KMS-11 (cell line): ENCODE measurements around the gene TFB2M.

Experiments used
- H2AFZ ChIP-seq: fragments of 200-600 bp; sonication (generic); 2 replicates; pipeline ENCODE4 v1.6.1; 2016; ENCODE audit warnings: antibody characterized with exemption, mixed run types, low read depth
- H3K27ac ChIP-seq: fragments of 200-600 bp; sonication (generic); 2 replicates; pipeline ENCODE4 v1.6.1; 2016; ENCODE audit warnings: mild to moderate bottlenecking, mixed run types
- H3K27me3 ChIP-seq: fragments of 200-600 bp; sonication (generic); 2 replicates; pipeline ENCODE4 v1.6.1; 2017; ENCODE audit warnings: mild to moderate bottlenecking, low read depth, mixed run types, moderate library complexity; ENCODE audit not compliant: insufficient read depth
- H3K36me3 ChIP-seq: fragments of 200-600 bp; sonication (generic); 2 replicates; pipeline ENCODE4 v1.6.1; 2017; ENCODE audit warnings: mild to moderate bottlenecking, mixed run types; ENCODE audit not compliant: insufficient read depth
- H3K4me1 ChIP-seq: fragments of 200-600 bp; sonication (generic); 2 replicates; pipeline ENCODE4 v1.6.1; 2016; ENCODE audit warnings: mild to moderate bottlenecking, low read depth, mixed run types; ENCODE audit not compliant: poor library complexity, severe bottlenecking
- H3K4me2 ChIP-seq: fragments of 200-600 bp; sonication (generic); 2 replicates; pipeline ENCODE4 v1.7.0; 2016; ENCODE audit warnings: mild to moderate bottlenecking, mixed run types
- H3K4me3 ChIP-seq: fragments of 200-600 bp; sonication (generic); IDR thresholded peaks from 2 replicates; pipeline ENCODE4 v1.6.1; 2017; ENCODE audit warnings: low read depth, low read length, mixed read lengths; ENCODE audit not compliant: insufficient read depth
- H3K79me2 ChIP-seq: fragments of 200-600 bp; sonication (generic); 2 replicates; pipeline ENCODE4 v1.6.1; 2016; ENCODE audit warnings: low read depth, mixed run types; ENCODE audit not compliant: insufficient read depth
- H3K9ac ChIP-seq: fragments of 200-600 bp; sonication (generic); 2 replicates; pipeline ENCODE4 v1.6.1; 2016; ENCODE audit warnings: mild to moderate bottlenecking, mixed run types
- H4K20me1 ChIP-seq: fragments of 200-600 bp; sonication (generic); 2 replicates; pipeline ENCODE4 v1.6.1; 2016; ENCODE audit warnings: mild to moderate bottlenecking, mixed run types; ENCODE audit not compliant: insufficient read depth
- TF ChIP-seq, protein P1 (sequence below): fragments of 200-600 bp; sonication (generic); conservative IDR thresholded peaks from 2 replicates; pipeline ENCODE4 v1.6.1; 2017; ENCODE audit warnings: low read depth, mild to moderate bottlenecking, antibody characterized with exemption, low read length, moderate library complexity, mixed read lengths

TFB2M gene

DNA sequence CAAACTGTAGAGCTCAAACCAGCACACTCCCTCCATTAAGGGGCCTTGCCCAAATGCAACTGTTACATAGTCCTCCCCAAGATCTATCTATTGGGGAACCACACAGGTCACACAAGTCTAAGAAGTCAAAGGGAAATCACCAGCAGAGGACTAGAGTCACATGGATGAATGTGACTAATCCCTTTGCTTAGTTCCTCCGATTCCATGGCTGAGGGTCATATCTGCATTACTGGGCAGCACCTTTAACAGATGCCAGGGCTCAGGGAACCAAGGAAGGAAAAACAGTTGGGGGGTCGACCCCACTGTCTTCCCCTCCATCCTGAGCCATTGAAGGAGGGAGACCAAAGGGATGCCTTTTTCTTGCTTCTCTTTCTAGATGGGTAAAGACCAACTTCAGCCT lies 35.6 kb downstream of the TFB2M start:
- Histone ChIP-seq H3K27ac (no peak overlapping the region), H2AFZ (no peak overlapping the region), H4K20me1 (no peaks in the 10 kb centered on the region), H3K4me3 (no peak overlapping the region), H3K9ac (no peak overlapping the region), H3K4me1 (no peaks in the 10 kb centered on the region), H3K27me3 (no peaks in the 10 kb centered on the region), H3K79me2 (no peaks in the 10 kb centered on the region), H3K4me2 (no peak overlapping the region), H3K36me3 (no peaks in the 10 kb centered on the region)
- TF ChIP-seq, protein P1, sequence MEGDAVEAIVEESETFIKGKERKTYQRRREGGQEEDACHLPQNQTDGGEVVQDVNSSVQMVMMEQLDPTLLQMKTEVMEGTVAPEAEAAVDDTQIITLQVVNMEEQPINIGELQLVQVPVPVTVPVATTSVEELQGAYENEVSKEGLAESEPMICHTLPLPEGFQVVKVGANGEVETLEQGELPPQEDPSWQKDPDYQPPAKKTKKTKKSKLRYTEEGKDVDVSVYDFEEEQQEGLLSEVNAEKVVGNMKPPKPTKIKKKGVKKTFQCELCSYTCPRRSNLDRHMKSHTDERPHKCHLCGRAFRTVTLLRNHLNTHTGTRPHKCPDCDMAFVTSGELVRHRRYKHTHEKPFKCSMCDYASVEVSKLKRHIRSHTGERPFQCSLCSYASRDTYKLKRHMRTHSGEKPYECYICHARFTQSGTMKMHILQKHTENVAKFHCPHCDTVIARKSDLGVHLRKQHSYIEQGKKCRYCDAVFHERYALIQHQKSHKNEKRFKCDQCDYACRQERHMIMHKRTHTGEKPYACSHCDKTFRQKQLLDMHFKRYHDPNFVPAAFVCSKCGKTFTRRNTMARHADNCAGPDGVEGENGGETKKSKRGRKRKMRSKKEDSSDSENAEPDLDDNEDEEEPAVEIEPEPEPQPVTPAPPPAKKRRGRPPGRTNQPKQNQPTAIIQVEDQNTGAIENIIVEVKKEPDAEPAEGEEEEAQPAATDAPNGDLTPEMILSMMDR, result no peak

DNA sequence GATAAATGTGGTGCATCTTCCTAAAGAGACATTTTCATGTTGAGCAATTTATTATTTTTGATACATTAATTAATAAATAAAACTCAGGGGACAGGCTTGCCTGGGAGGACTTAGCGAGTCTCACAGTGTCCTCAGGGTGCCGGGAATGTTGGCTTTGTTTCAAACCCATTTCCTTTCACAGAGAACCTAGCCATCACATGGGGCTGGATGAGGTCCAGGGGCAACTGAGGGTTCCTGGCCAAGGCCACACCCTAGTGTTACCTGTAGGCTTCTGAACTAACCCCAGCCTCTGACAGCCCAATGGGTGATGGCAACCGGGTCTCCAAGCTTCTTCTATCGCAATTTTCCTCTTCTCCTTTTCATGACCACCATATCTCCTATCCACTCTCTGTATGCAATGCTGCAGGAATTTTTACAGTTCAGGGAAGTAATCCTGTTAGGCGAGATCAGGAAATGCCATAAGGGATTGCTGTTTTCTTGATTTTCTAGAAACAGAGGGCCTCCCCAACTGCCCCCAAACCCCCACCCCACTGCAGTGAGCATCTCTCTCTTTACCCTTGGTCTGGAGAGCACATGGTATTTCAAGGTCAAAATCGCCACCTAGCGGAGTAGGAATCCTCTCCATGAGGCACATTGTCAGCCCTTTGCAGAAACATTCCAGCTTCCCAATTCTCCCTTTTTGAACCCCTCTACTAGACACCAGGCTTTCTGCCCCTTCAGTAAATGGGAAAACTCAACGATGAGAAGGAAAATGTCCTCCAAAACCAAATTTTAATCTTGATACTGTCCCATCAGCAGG lies 36.9 kb downstream of the TFB2M start:
- H3K4me3 ChIP-seq, result no peak overlapping the region
- H3K36me3 ChIP-seq, result no peaks in the 10 kb centered on the region
- no peaks in the 10 kb centered on the region for H3K27me3 ChIP-seq
- H3K4me2 ChIP-seq, result no peak overlapping the region
- no peak overlapping the region for H2AFZ ChIP-seq
- no peak overlapping the region for H3K27ac ChIP-seq
- TF ChIP-seq, protein P1, result no peak
- no peaks in the 10 kb centered on the region for H3K79me2 ChIP-seq
- no peak overlapping the region for H3K9ac ChIP-seq
- no peaks in the 10 kb centered on the region for H3K4me1 ChIP-seq
- no peaks in the 10 kb centered on the region for H4K20me1 ChIP-seq

DNA sequence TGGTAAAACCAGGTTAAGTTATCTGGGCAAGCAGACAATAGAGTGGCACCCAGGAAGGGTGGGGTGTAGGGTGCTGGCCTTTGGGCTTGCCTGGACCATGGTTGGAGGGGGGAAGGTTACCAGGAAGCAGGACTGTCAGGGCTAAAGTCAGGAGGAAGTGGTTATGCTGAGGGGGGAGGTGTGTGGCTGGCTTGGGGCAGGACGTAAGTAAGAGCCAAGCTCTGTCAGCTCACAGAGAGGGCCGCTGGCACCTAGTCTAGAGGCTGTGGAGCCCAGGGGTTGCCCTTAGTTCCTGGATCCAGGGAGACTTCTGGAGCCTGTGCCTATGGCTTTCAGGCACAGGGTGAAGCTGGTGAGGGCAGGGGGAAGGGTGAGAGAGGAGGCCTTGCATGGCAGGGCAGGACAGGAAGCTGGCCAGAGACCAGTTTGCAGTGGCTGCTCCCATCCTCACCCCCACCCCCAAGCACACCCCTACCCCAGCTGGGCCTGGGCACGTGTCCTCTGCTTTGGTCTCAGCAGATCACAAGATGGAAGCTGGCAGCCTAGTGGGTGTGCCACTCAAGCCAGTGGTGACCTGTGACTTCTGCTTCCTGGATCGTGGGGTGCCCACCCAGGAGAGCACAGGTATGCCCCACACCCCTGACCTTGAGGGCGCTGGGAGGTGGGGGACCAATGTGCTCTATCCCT lies 38.5 kb downstream of the TFB2M start:
- Histone ChIP-seq H3K79me2 (no peaks in the 10 kb centered on the region), H3K36me3 (no peaks in the 10 kb centered on the region), H2AFZ (no peak overlapping the region), H3K4me3 (no peak overlapping the region), H3K9ac (no peak overlapping the region), H4K20me1 (no peaks in the 10 kb centered on the region), H3K27ac (no peak overlapping the region), H3K4me1 (no peaks in the 10 kb centered on the region), H3K4me2 (no peak overlapping the region), H3K27me3 (no peaks in the 10 kb centered on the region)
- TF ChIP-seq, protein P1, result no peak

DNA sequence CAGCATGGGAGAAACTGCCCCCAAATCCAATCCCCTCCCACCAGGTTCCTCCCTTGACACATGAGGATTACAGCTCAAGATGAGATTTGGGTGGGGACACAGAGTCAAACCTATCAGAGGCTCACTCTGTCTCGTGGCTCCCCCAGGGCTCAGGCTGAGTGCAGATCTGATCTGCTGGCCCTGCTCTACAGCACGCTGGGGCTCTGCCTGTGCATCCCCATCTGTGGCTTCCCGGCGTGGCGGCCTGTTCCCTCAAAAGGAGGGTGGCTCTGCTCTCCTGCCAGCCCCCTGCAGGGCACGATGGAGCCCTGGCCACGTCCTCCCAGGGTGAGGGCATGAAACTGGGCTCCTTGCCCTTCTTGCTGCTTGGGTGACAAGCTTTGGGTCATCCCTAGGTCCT lies 39.1 kb downstream of the TFB2M start:
- Histone ChIP-seq H3K27ac (no peak overlapping the region), H4K20me1 (no peaks in the 10 kb centered on the region), H2AFZ (no peak overlapping the region), H3K27me3 (no peaks in the 10 kb centered on the region), H3K4me2 (no peak overlapping the region), H3K9ac (no peak overlapping the region), H3K4me1 (no peaks in the 10 kb centered on the region), H3K36me3 (no peaks in the 10 kb centered on the region), H3K4me3 (no peak overlapping the region), H3K79me2 (no peaks in the 10 kb centered on the region)
- TF ChIP-seq, protein P1, result no peak
